Vagina (tissue), 2 donors: ENCODE results near the gene YPEL1.

Experiments
- CTCF ChIP-seq, 3 experiments: fragments of 450-650 bp in 2 of 3; fragments of 200-600 bp in 1 of 3; sonication (generic) in 1 of 3; IDR thresholded peaks; one replicate each; pipeline ENCODE4 v1.5.1; 2017 to 2019; ENCODE audit warnings: antibody characterized with exemption in 3 of 3, mild to moderate bottlenecking in 2 of 3, moderate library complexity in 2 of 3
- POLR2A ChIP-seq, 2 donors: fragments of 450-650 bp; IDR thresholded peaks; one replicate each; pipeline ENCODE4 v1.6.1; 2017; ENCODE audit warnings: antibody characterized with exemption in 2 of 2, mild to moderate bottlenecking in 2 of 2, moderate library complexity in 2 of 2

- TF ChIP-seq POLR2A (IDR thresholded peaks at IDR 0.05), result no peak
- no peak for TF ChIP-seq CTCF (IDR thresholded peaks at IDR 0.05)
These were observed 5.5 kb upstream of the YPEL1 start for GRCh38 chr22:21741059-21741458.
